IMR-90 (cell line): ENCODE results near the gene GPC6. TPM values are rescaled to one million over a fixed set of nuclear protein-coding genes. Genes with fewer than 3 reads are reported as not detected.

Experiments used
- ATAC-seq: fragments of 200-7000 bp; cut with Tn5 transposase; 2 replicates; pipeline ENCODE4 v1.9.1; 2020; ENCODE audit warnings: low read depth, mild to moderate bottlenecking, moderate library complexity
- BruUV-seq: library from RNA; stranded (reverse); fragments of 400-500 nt; replicated peaks from 2 replicates; lab custom pipeline; 2021; lab: Mats Ljungman, UMichigan
- CTCF ChIA-PET: fragments of 300-600 bp; formaldehyde crosslinking; extraction: SDS; loops from one replicate; lab custom pipeline; 2021; ENCODE audit warnings: antibody characterized with exemption; lab: Yijun Ruan, JAX
- POLR2A ChIA-PET: fragments of 300-600 bp; sonication (Branson Sonifier 250); formaldehyde crosslinking; loops from one replicate; lab custom pipeline; 2022; ENCODE audit warnings: antibody characterized with exemption; ENCODE audit not compliant: unreplicated experiment; lab: Charles Lee
- DNase-seq: peaks from one replicate; pipeline ENCODE4 v3.0.0; 2013
- H2AFZ ChIP-seq: replicated peaks from 2 replicates; pipeline ENCODE3; 2013; ENCODE audit warnings: low read length, mild to moderate bottlenecking; ENCODE audit not compliant: poor library complexity
- H2AK5ac ChIP-seq: 2 replicates; pipeline ENCODE4 v1.6.1; 2013; ENCODE audit warnings: low read depth, low read length, inconsistent platforms
- H2AK9ac ChIP-seq: replicated peaks from 2 replicates; pipeline ENCODE3; 2013; ENCODE audit warnings: mild to moderate bottlenecking, low read depth, low read length, moderate library complexity; ENCODE audit not compliant: poor library complexity
- H2BK120ac ChIP-seq: 2 replicates; pipeline ENCODE4 v1.6.1; 2013; ENCODE audit warnings: low read depth, low read length, inconsistent platforms
- H2BK15ac ChIP-seq: 3 replicates; pipeline ENCODE4 v1.6.1; 2013; ENCODE audit warnings: low read depth, low read length, inconsistent platforms
- H2BK20ac ChIP-seq: 2 replicates; pipeline ENCODE4 v1.6.1; 2013; ENCODE audit warnings: low read depth, mild to moderate bottlenecking, inconsistent platforms, low read length, moderate library complexity
- H2BK5ac ChIP-seq: 2 replicates; pipeline ENCODE4 v1.6.1; 2013; ENCODE audit warnings: mild to moderate bottlenecking, low read depth, low read length, inconsistent platforms; ENCODE audit not compliant: poor library complexity, severe bottlenecking
- H3K14ac ChIP-seq: replicated peaks from 2 replicates; pipeline ENCODE4 v1.6.1; 2013; ENCODE audit warnings: low read depth, low read length, inconsistent platforms
- H3K18ac ChIP-seq: 2 replicates; pipeline ENCODE4 v1.6.1; 2013; ENCODE audit warnings: low read depth, low read length, control low read depth
- H3K23ac ChIP-seq: 2 replicates; pipeline ENCODE4 v1.6.1; 2013; ENCODE audit warnings: low read depth, low read length, inconsistent platforms
- H3K27ac ChIP-seq: 2 replicates; pipeline ENCODE4 v1.5.1; 2013; ENCODE audit warnings: mild to moderate bottlenecking, control low read depth, low read length; ENCODE audit not compliant: insufficient read depth
- H3K27me3 ChIP-seq: 2 replicates; pipeline ENCODE4 v1.6.1; 2013; ENCODE audit warnings: low read length; ENCODE audit not compliant: control insufficient read depth, insufficient read depth
- H3K36me3 ChIP-seq: 2 replicates; pipeline ENCODE4 v1.6.1; 2013; ENCODE audit warnings: low read length, mixed read lengths; ENCODE audit not compliant: control insufficient read depth, insufficient read depth
- H3K4ac ChIP-seq: 2 replicates; pipeline ENCODE4 v1.6.1; 2013; ENCODE audit warnings: low read depth, low read length, inconsistent platforms
- H3K4me1 ChIP-seq: 2 replicates; pipeline ENCODE4 v1.6.1; 2013; ENCODE audit warnings: low read length, mixed read lengths; ENCODE audit not compliant: control insufficient read depth, insufficient read depth
- H3K4me2 ChIP-seq: 2 replicates; pipeline ENCODE4 v1.6.1; 2013; ENCODE audit warnings: low read depth, mild to moderate bottlenecking, control low read depth, low read length, moderate library complexity
- H3K4me3 ChIP-seq: 2 replicates; pipeline ENCODE4 v1.5.1; 2013; ENCODE audit warnings: low read depth, mild to moderate bottlenecking, control low read depth, low read length, moderate library complexity; ENCODE audit not compliant: insufficient read depth
- H3K56ac ChIP-seq: 2 replicates; pipeline ENCODE4 v1.6.1; 2013; ENCODE audit warnings: low read length, inconsistent platforms; ENCODE audit not compliant: insufficient read depth; ENCODE audit errors: extremely low read depth
- H3K79me1 ChIP-seq, 2 experiments: 2 replicates each; pipeline ENCODE4 v1.6.1; 2013; ENCODE audit warnings: low read length in 2 of 2, inconsistent platforms in 1 of 2, low read depth in 1 of 2
- H3K9ac ChIP-seq: 2 replicates; pipeline ENCODE4 v1.6.1; 2013; ENCODE audit warnings: low read depth, low read length, control low read depth
- H3K9me1 ChIP-seq: 2 replicates; pipeline ENCODE4 v1.6.1; 2013; ENCODE audit warnings: low read length, inconsistent platforms; ENCODE audit not compliant: insufficient read depth
- H3K9me3 ChIP-seq: 2 replicates; pipeline ENCODE4 v1.6.1; 2013; ENCODE audit warnings: low read length; ENCODE audit not compliant: control insufficient read depth, insufficient read depth
- H4K20me1 ChIP-seq: 2 replicates; pipeline ENCODE4 v1.6.1; 2013; ENCODE audit warnings: low read length, inconsistent platforms; ENCODE audit not compliant: insufficient read depth
- H4K5ac ChIP-seq: 2 replicates; pipeline ENCODE4 v1.6.1; 2013; ENCODE audit warnings: mild to moderate bottlenecking, low read depth, low read length, control low read depth
- H4K8ac ChIP-seq, 2 experiments: 2 replicates each; pipeline ENCODE4 v1.6.1; 2013; ENCODE audit warnings: low read depth in 2 of 2, low read length in 2 of 2, control low read depth in 1 of 2, inconsistent platforms in 1 of 2
- H4K91ac ChIP-seq: 2 replicates; pipeline ENCODE4 v1.6.1; 2013; ENCODE audit warnings: low read depth, low read length, inconsistent platforms; ENCODE audit not compliant: insufficient read depth
- BHLHE40 ChIP-seq: fragments of 150-350 bp; IDR thresholded peaks from 2 replicates; pipeline ENCODE4 v1.6.1; 2016; ENCODE audit warnings: mild to moderate bottlenecking, low read depth, low read length
- CEBPB ChIP-seq: IDR thresholded peaks from 2 replicates; pipeline ENCODE4 v1.6.1; 2012; ENCODE audit warnings: low read depth, low read length, improper control_type of control experiment
- MAZ ChIP-seq: IDR thresholded peaks from 2 replicates; pipeline ENCODE4 v1.6.1; 2012; ENCODE audit warnings: low read depth, mild to moderate bottlenecking, low read length, improper control_type of control experiment, moderate library complexity, borderline replicate concordance
- NFE2L2 ChIP-seq: fragments of 150-350 bp; IDR thresholded peaks from 2 replicates; pipeline ENCODE4 v1.6.1; 2016; ENCODE audit warnings: low read depth, mild to moderate bottlenecking, low read length
- RAD21 ChIP-seq: IDR thresholded peaks from 2 replicates; pipeline ENCODE4 v1.6.1; 2012; ENCODE audit warnings: low read length, improper control_type of control experiment
- RFX5 ChIP-seq: IDR thresholded peaks from 2 replicates; pipeline ENCODE4 v1.8.0; 2012; ENCODE audit warnings: low read depth, mild to moderate bottlenecking, low read length, moderate library complexity
- SMC3 ChIP-seq: fragments of 150-350 bp; IDR thresholded peaks from 2 replicates; pipeline ENCODE4 v1.6.1; 2016; ENCODE audit warnings: low read depth, mild to moderate bottlenecking, antibody characterized with exemption, low read length, moderate library complexity
- WGBS, 2 experiments: methylation state at CpG; one replicate each; pipeline versions ENCODE4 v1.1.5 to v1.1.7; 2013; ENCODE audit warnings: missing lambda C conversion rate in 2 of 2; ENCODE audit not compliant: insufficient read length in 1 of 2; ENCODE audit errors: extremely low coverage in 2 of 2; 5-methylcytosine and 5-hydroxymethylcytosine counted together
- dilution Hi-C: fragments of 300-500 bp; cut with HindIII; formaldehyde crosslinking; loops from one replicate; pipeline ENCODE4 v1.14.3; 2018; ENCODE audit warnings: low sequenced_read_pairs; ENCODE audit not compliant: unreplicated experiment
- in situ Hi-C: fragments of 300-500 bp; cut with MboI; formaldehyde crosslinking; loops from 3 replicates; pipeline ENCODE4 v1.14.3; 2019; ENCODE audit warnings: low sequenced_read_pairs, inconsistent platforms, mixed read lengths
- intact Hi-C: fragments of 100-400 bp; cut with micrococcal nuclease; formaldehyde crosslinking; loops from 2 replicates; pipeline ENCODE4 v1.10.0; 2022
- polyA plus RNA-seq, 3 experiments: library from polyadenylated mRNA; depleted of rRNA; stranded (reverse); fragments of >200 nt; gene quantifications; 2 replicates each; pipeline ENCODE4 v1.2.3, GENCODE V29; 2012; ENCODE audit warnings: low replicate concordance in 1 of 3
- total RNA-seq: library from RNA; depleted of rRNA; stranded (reverse); fragments of >200 nt; gene quantifications from 2 replicates; pipeline ENCODE4 v1.2.3, GENCODE V29; 2012
- TF ChIP-seq, protein P1 (sequence below): conservative IDR thresholded peaks from 2 replicates; pipeline ENCODE4 v1.5.1; 2012; ENCODE audit warnings: mild to moderate bottlenecking, low read depth, low read length, improper control_type of control experiment

GPC6 gene
- total and polyA plus RNA-seq, 2 of the 4 experiments (the other 2 are of a cell fraction) = 14.9 to 39.4 TPM

DNA sequence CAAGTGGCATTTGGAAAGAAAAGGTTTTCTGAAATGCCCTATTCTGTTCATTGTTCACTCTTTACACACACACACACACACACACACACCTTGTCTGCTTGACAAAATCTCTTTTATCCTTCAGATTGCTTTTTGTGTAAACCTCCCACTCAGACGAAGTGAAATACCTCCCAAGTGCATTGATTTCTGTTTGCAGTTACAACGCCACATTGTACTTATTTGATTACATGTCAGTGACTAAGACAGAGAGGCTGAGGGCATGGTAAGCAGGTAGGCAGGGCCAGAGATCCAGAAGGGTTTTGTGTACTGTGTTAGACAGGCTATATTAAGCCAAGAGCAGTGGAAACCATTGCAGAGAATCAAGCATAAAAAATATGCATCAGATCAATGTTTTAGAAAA, 561.8 kb downstream of the GPC6 start:
- no CpG with 5 or more reads among the region's 2 CpGs for WGBS, 2 experiments
- Histone ChIP-seq H3K56ac (no peak overlapping the region), H3K27me3 (no peaks in the 10 kb centered on the region), H2BK20ac (no peak overlapping the region), H2BK15ac (no peak overlapping the region), H2BK120ac (no peak overlapping the region), H2BK5ac (no peak overlapping the region), H3K79me1 (no peaks in the 10 kb centered on the region), H4K8ac (no peak overlapping the region), H3K9me1 (no peaks in the 10 kb centered on the region), H3K4me2 (no peak overlapping the region), H3K14ac (no peak overlapping the region), H2AK5ac (no peak overlapping the region), H3K9ac (no peak overlapping the region), H4K5ac (no peak overlapping the region), H4K20me1 (no peaks in the 10 kb centered on the region), H3K36me3 (no peaks in the 10 kb centered on the region), H3K4ac (no peak overlapping the region), H3K27ac (no peak overlapping the region), H4K91ac (no peak overlapping the region), H3K18ac (no peak overlapping the region), H3K9me3 (no peaks in the 10 kb centered on the region), H3K4me1 (no peaks in the 10 kb centered on the region), H3K23ac (no peak overlapping the region), H2AK9ac (no peak overlapping the region), H3K4me3 (no peak overlapping the region), H2AFZ (no peak overlapping the region)
- TF ChIP-seq RFX5 = no peak
- no peak for TF ChIP-seq MAZ
- no peak for TF ChIP-seq BHLHE40
- no peak for TF ChIP-seq SMC3
- no peak for TF ChIP-seq RAD21
- TF ChIP-seq, protein P1, sequence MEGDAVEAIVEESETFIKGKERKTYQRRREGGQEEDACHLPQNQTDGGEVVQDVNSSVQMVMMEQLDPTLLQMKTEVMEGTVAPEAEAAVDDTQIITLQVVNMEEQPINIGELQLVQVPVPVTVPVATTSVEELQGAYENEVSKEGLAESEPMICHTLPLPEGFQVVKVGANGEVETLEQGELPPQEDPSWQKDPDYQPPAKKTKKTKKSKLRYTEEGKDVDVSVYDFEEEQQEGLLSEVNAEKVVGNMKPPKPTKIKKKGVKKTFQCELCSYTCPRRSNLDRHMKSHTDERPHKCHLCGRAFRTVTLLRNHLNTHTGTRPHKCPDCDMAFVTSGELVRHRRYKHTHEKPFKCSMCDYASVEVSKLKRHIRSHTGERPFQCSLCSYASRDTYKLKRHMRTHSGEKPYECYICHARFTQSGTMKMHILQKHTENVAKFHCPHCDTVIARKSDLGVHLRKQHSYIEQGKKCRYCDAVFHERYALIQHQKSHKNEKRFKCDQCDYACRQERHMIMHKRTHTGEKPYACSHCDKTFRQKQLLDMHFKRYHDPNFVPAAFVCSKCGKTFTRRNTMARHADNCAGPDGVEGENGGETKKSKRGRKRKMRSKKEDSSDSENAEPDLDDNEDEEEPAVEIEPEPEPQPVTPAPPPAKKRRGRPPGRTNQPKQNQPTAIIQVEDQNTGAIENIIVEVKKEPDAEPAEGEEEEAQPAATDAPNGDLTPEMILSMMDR = no peak
- no peak for TF ChIP-seq CEBPB
- TF ChIP-seq NFE2L2 = no peak
- intact Hi-C loops = no loop called here
- ChIA-PET POLR2A (no interaction called here), CTCF (no interaction called here)
- BruUV-seq = no TSS peak
- ATAC-seq = no peak
- dilution Hi-C loops = no loop called here
- in situ Hi-C loops = no loop called here
- DNase-seq = no peak
